Measurements from ENCODE around the gene ELOVL6. TPM values are rescaled to one million over a fixed set of nuclear protein-coding genes. Genes with fewer than 3 reads are reported as not detected.
A peak's percentile ranks its signal among the peaks of the same experiment; 100 is the strongest.
"Not testable (repeated sequence)": the region's sequence is repeated elsewhere in the genome, so short reads cannot be mapped to it uniquely, and the experiment has no call there.

ELOVL6 gene
- total RNA-seq, 8 experiments from 2014 or later: 10.3 to 60.3 (median 28.4) TPM

GRCh38 chr4:110096405-110096804, 102.0 kb downstream of the ELOVL6 start:
- H3K4me1 ChIP-seq (replicated peaks in 1 of 2): peaks cover 7 to 20% of the 10 kb centered on the region in 2 donors
- in situ Hi-C loops (cut with MboI; ENCODE audit: low pct_unique_long_range_greater_than_20kb in 2 of 9, low sequenced_read_pairs in 9 of 9, unreplicated experiment in 9 of 9): no loop called here
- no peak overlapping the region for H3K4me3 ChIP-seq
- WGBS, 10 experiments: 20 to 100% (median 95%) methylated on average over 1 of the region's 1 CpG; no CpG with 5 or more reads in 5 of the 10 experiments
- peak in 7 of 8 experiments; percentile 40 to 86 (median 77) for ATAC-seq (replicated peaks in 6 of 8)
- H3K27ac ChIP-seq: no peak overlapping the region

- in situ Hi-C loops (cut with MboI; ENCODE audit: low pct_unique_long_range_greater_than_20kb in 2 of 9, low sequenced_read_pairs in 9 of 9, unreplicated experiment in 9 of 9): no loop called here
- H3K4me1 ChIP-seq (replicated peaks in 1 of 2): peaks cover 20 to 37% of the 10 kb centered on the region in 2 donors
- 69 to 100% (median 93%) methylated on average over 2 to 4 of the region's 4 CpGs; no CpG with 5 or more reads in 1 of the 10 experiments for WGBS, 10 experiments
- no peak overlapping the region for H3K27ac ChIP-seq
- ATAC-seq (replicated peaks in 6 of 8): no peak
- H3K4me3 ChIP-seq: no peak overlapping the region
Measured at GRCh38 chr4:110092646-110093045, 105.8 kb downstream of the ELOVL6 start.

- in situ Hi-C loops (cut with MboI; ENCODE audit: low pct_unique_long_range_greater_than_20kb in 2 of 9, low sequenced_read_pairs in 9 of 9, unreplicated experiment in 9 of 9): no loop called here
- H3K27ac ChIP-seq: no peak overlapping the region
- WGBS, 10 experiments: 0 to 89% (median 71%) methylated on average over 1 to 6 of the region's 6 CpGs
- ATAC-seq (replicated peaks in 6 of 8): peak in 6 of 8 experiments; percentile 10 to 86 (median 63)
- H3K4me3 ChIP-seq: no peak overlapping the region
- peaks cover 25 to 41% of the 10 kb centered on the region in 2 donors for H3K4me1 ChIP-seq (replicated peaks in 1 of 2)
Measured at GRCh38 chr4:110091434-110092140, 106.8 kb downstream of the ELOVL6 start.

- WGBS, 10 experiments: 25 to 100% (median 77%) methylated on average over 1 to 4 of the region's 4 CpGs; no CpG with 5 or more reads in 1 of the 10 experiments
- H3K27ac ChIP-seq: peak overlapping the region in 1 of 2 donors; percentile 23
Measured at GRCh38 chr4:110088670-110089069, 109.7 kb downstream of the ELOVL6 start.

GRCh38 chr4:110087070-110087708, 111.2 kb downstream of the ELOVL6 start:
- no peak overlapping the region for H3K27ac ChIP-seq
- 19 to 100% (median 70%) methylated on average over 1 to 4 of the region's 4 CpGs; no CpG with 5 or more reads in 1 of the 10 experiments for WGBS, 10 experiments
- ATAC-seq (replicated peaks in 6 of 8): peak; percentile 32 to 90 (median 66)

More at GRCh38 chr4:110088670-110089069, 109.7 kb downstream of the ELOVL6 start:
- in situ Hi-C loops (cut with MboI; ENCODE audit: low pct_unique_long_range_greater_than_20kb in 2 of 9, low sequenced_read_pairs in 9 of 9, unreplicated experiment in 9 of 9): no loop called here
- peak in 5 of 8 experiments; percentile 57 to 86 (median 74) for ATAC-seq (replicated peaks in 6 of 8)
- H3K4me3 ChIP-seq: no peak overlapping the region
- peaks cover 22 to 34% of the 10 kb centered on the region in 2 donors for H3K4me1 ChIP-seq (replicated peaks in 1 of 2)

GRCh38 chr4:110085131-110085530, 113.3 kb downstream of the ELOVL6 start:
- no peak for ATAC-seq (replicated peaks in 6 of 8)
- Histone ChIP-seq H3K4me1 (replicated peaks in 1 of 2) (peaks cover 22 to 24% of the 10 kb centered on the region in 2 donors), H3K27ac (no peak overlapping the region), H3K4me3 (no peak overlapping the region)
- in situ Hi-C loops (cut with MboI; ENCODE audit: low pct_unique_long_range_greater_than_20kb in 2 of 9, low sequenced_read_pairs in 9 of 9, unreplicated experiment in 9 of 9): no loop called here
- 22 to 100% (median 69%) methylated on average over 1 of the region's 1 CpG; no CpG with 5 or more reads in 4 of the 10 experiments for WGBS, 10 experiments

More at GRCh38 chr4:110087070-110087708, 111.2 kb downstream of the ELOVL6 start:
- in situ Hi-C loops (cut with MboI; ENCODE audit: low pct_unique_long_range_greater_than_20kb in 2 of 9, low sequenced_read_pairs in 9 of 9, unreplicated experiment in 9 of 9): no loop called here
- Histone ChIP-seq H3K4me3 (no peak overlapping the region), H3K4me1 (replicated peaks in 1 of 2) (peaks cover 22 to 32% of the 10 kb centered on the region in 2 donors)

- no peak for ATAC-seq (replicated peaks in 6 of 8)
- Histone ChIP-seq H3K27ac (no peak overlapping the region), H3K4me1 (replicated peaks in 1 of 2) (peaks cover 22 to 23% of the 10 kb centered on the region in 2 donors), H3K4me3 (no peak overlapping the region)
- WGBS, 10 experiments: 80 to 82% methylated on average over 1 to 2 of the region's 3 CpGs; no CpG with 5 or more reads in 8 of the 10 experiments
- in situ Hi-C loops (cut with MboI; ENCODE audit: low pct_unique_long_range_greater_than_20kb in 2 of 9, low sequenced_read_pairs in 9 of 9, unreplicated experiment in 9 of 9): no loop called here
Measured at GRCh38 chr4:110084154-110084553, 114.3 kb downstream of the ELOVL6 start.

GRCh38 chr4:110078148-110078547, 120.3 kb downstream of the ELOVL6 start:
- in situ Hi-C loops (cut with MboI; ENCODE audit: low pct_unique_long_range_greater_than_20kb in 2 of 9, low sequenced_read_pairs in 9 of 9, unreplicated experiment in 9 of 9); H3K27ac ChIP-seq; H3K4me1 ChIP-seq (replicated peaks in 1 of 2); ATAC-seq (replicated peaks in 6 of 8); H3K4me3 ChIP-seq: not testable (repeated sequence)
- WGBS, 10 experiments: 80 to 100% (median 93%) methylated on average over 1 of the region's 2 CpGs; no CpG with 5 or more reads in 6 of the 10 experiments

GRCh38 chr4:110076828-110077227, 121.6 kb downstream of the ELOVL6 start:
- in situ Hi-C loops (cut with MboI; ENCODE audit: low pct_unique_long_range_greater_than_20kb in 2 of 9, low sequenced_read_pairs in 9 of 9, unreplicated experiment in 9 of 9); H3K4me1 ChIP-seq (replicated peaks in 1 of 2); H3K4me3 ChIP-seq; ATAC-seq (replicated peaks in 6 of 8): not testable (repeated sequence)
- 20 to 92% (median 75%) methylated on average over 1 to 4 of the region's 11 CpGs; no CpG with 5 or more reads in 6 of the 10 experiments for WGBS, 10 experiments
- peak overlapping the region in 1 of 2 donors; percentile 56 for H3K27ac ChIP-seq

- H3K4me1 ChIP-seq (replicated peaks in 1 of 2): peaks cover 0 to 4% of the 10 kb centered on the region in 2 donors
- H3K4me3 ChIP-seq: no peak overlapping the region
- in situ Hi-C loops (cut with MboI; ENCODE audit: low pct_unique_long_range_greater_than_20kb in 2 of 9, low sequenced_read_pairs in 9 of 9, unreplicated experiment in 9 of 9): no loop called here
- ATAC-seq (replicated peaks in 6 of 8): no peak
- WGBS, 10 experiments: 60 to 100% (median 90%) methylated on average over 1 of the region's 1 CpG; no CpG with 5 or more reads in 4 of the 10 experiments
- H3K27ac ChIP-seq: no peak overlapping the region
Measured at GRCh38 chr4:110075891-110076290, 122.5 kb downstream of the ELOVL6 start.

- ATAC-seq (replicated peaks in 6 of 8): peak in 1 of 8 experiments; percentile 25
- Histone ChIP-seq H3K4me1 (replicated peaks in 1 of 2) (peaks cover 0 to 4% of the 10 kb centered on the region in 2 donors), H3K27ac (no peak overlapping the region), H3K4me3 (no peak overlapping the region)
- in situ Hi-C loops (cut with MboI; ENCODE audit: low pct_unique_long_range_greater_than_20kb in 2 of 9, low sequenced_read_pairs in 9 of 9, unreplicated experiment in 9 of 9): no loop called here
Measured at GRCh38 chr4:110075083-110075738, 123.2 kb downstream of the ELOVL6 start.

GRCh38 chr4:110074570-110074969, 123.8 kb downstream of the ELOVL6 start:
- Histone ChIP-seq H3K27ac (no peak overlapping the region), H3K4me1 (replicated peaks in 1 of 2) (peaks cover 0 to 4% of the 10 kb centered on the region in 2 donors), H3K4me3 (no peak overlapping the region)
- 42 to 90% (median 75%) methylated on average over 1 to 4 of the region's 4 CpGs; no CpG with 5 or more reads in 2 of the 10 experiments for WGBS, 10 experiments
- in situ Hi-C loops (cut with MboI; ENCODE audit: low pct_unique_long_range_greater_than_20kb in 2 of 9, low sequenced_read_pairs in 9 of 9, unreplicated experiment in 9 of 9): no loop called here
- ATAC-seq (replicated peaks in 6 of 8): no peak

Data from motor neuron (in vitro differentiated cells).